Natural killer cell treated with Interleukin-12 subunit alpha and Interleukin-12 subunit beta and Interleukin-15 and Interleukin-18, amount 100 ng/mL, for 72 hours (primary cell): ENCODE results near the gene HDAC9. TPM values are rescaled to one million over a fixed set of nuclear protein-coding genes. Genes with fewer than 3 reads are reported as not detected.

Source experiments
- ATAC-seq, 2 donors: fragments of 150-1000 bp; cut with Tn5 transposase in 1 of 2; sonication (Bioruptor Pico), chemical (Tn5 transposase) in 1 of 2; 2 replicates each; pipeline ENCODE4 v1.10.0; 2021
- DNase-seq: peaks from one replicate; pipeline ENCODE4 v3.0.0; 2022; ENCODE audit warnings: low spot score
- H3K27ac Mint-ChIP-seq, 2 donors: 1 replicate in 1 of 2; 2 replicates in 1 of 2; pipeline ENCODE4 v1.8.0; 2022; ENCODE audit warnings: mixed read lengths in 2 of 2, mild to moderate bottlenecking in 1 of 2, moderate library complexity in 1 of 2
- H3K27me3 Mint-ChIP-seq, 2 donors: 1 replicate in 1 of 2; 2 replicates in 1 of 2; pipeline ENCODE4 v1.8.0; 2022; ENCODE audit warnings: mixed read lengths in 2 of 2
- H3K36me3 Mint-ChIP-seq: one replicate; pipeline ENCODE4 v1.8.0; 2022; ENCODE audit warnings: mixed read lengths
- H3K4me1 Mint-ChIP-seq, 2 donors: 1 replicate in 1 of 2; 2 replicates in 1 of 2; pipeline ENCODE4 v1.8.0; 2022; ENCODE audit warnings: low read depth in 2 of 2, mixed read lengths in 2 of 2, mild to moderate bottlenecking in 1 of 2
- H3K4me3 Mint-ChIP-seq: one replicate; pipeline ENCODE4 v1.8.0; 2022; ENCODE audit warnings: mixed read lengths
- H3K9me3 Mint-ChIP-seq: 2 replicates; pipeline ENCODE4 v1.8.0; 2022; ENCODE audit warnings: mixed read lengths
- total RNA-seq, 2 donors: library from RNA; stranded (reverse); gene quantifications; one replicate each; pipeline ENCODE4 v1.2.3, GENCODE V29; 2022

Gene HDAC9
- total RNA-seq, 2 donors from 2014 or later, result 9.9 to 15.0 TPM

- DNase-seq, result no peak
- Mint-ChIP-seq H3K4me3 (peak overlapping the region; percentile 68), H3K27me3 (peaks cover 5 to 7% of the 10 kb centered on the region in 2 donors), H3K4me1 (peaks cover 22 to 33% of the 10 kb centered on the region in 2 donors), H3K27ac (peak overlapping the region in 1 of 2 donors; percentile 77), H3K36me3 (peaks cover 6% of the 10 kb centered on the region), H3K9me3 (peaks cover 2% of the 10 kb centered on the region)
- ATAC-seq, result no peak
Observed at GRCh38 chr7:18521236-18521589, 25.7 kb downstream of the HDAC9 start.

GRCh38 chr7:18521945-18522566 is 26.5 kb downstream of the HDAC9 start:
- H3K27ac Mint-ChIP-seq, result peak overlapping the region; percentile 67 to 77

DNA sequence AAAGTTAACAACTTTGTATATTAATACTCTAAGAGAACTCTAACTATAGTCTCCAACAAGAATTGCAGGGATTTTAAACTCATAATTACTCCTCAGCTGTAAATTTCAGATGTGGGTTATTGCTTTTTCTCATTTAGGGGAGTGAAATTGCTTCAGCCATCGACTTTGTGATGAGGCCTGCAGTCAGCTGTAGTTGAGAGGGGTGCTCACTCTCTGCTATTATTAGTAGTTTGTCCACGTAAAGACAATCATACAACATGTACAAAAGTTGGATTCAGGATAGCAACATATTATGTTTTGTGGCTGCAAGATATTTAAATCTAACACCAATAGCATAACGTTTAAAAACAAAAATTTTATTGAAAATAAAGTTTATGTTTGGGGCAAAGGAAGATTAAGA is 28.7 kb downstream of the HDAC9 start:
- Mint-ChIP-seq H3K4me3 (no peak overlapping the region), H3K27me3 (peaks cover 5 to 7% of the 10 kb centered on the region in 2 donors), H3K36me3 (peaks cover 6% of the 10 kb centered on the region), H3K27ac (no peak overlapping the region), H3K9me3 (peaks cover 2% of the 10 kb centered on the region), H3K4me1 (peaks cover 22 to 33% of the 10 kb centered on the region in 2 donors)
- DNase-seq (no peak), ATAC-seq (no peak)

More at GRCh38 chr7:18521945-18522566, 26.5 kb downstream of the HDAC9 start:
- ATAC-seq (peak; percentile 96 to 97), DNase-seq (no peak)
- H3K27me3 Mint-ChIP-seq, result peaks cover 5 to 7% of the 10 kb centered on the region in 2 donors
- peak overlapping the region; percentile 68 for H3K4me3 Mint-ChIP-seq
- H3K9me3 Mint-ChIP-seq, result peaks cover 2% of the 10 kb centered on the region
- H3K36me3 Mint-ChIP-seq, result peaks cover 6% of the 10 kb centered on the region
- peaks cover 25 to 33% of the 10 kb centered on the region in 2 donors for H3K4me1 Mint-ChIP-seq

DNA sequence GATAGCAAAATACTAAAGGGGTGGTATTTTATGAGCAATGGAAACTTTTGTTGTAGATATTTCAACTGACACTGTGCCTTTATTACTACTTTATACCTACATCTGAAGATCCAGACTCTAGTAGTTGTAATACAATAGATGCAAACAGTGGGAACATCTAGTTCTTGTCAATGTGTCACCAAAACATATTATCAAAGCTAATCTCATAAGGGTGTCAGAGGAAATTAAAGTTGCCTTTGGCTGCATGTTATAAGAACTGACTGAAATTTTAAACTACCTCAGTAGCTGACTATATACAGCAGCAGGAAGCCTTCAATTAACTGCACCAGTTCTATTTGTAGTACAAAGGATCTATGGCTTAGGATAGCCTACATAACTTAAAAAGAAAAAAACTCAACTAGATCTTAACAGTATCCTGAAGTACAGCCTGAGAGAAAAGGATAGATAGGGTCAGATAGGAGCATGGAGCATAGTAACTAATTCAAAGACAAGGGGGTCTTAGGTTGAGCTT is 30.9 kb downstream of the HDAC9 start:
- Mint-ChIP-seq H3K27me3 (peaks cover 3 to 7% of the 10 kb centered on the region in 2 donors), H3K27ac (no peak overlapping the region), H3K4me1 (peaks cover 17 to 23% of the 10 kb centered on the region in 2 donors), H3K36me3 (peaks cover 6% of the 10 kb centered on the region), H3K4me3 (no peak overlapping the region), H3K9me3 (peaks cover 2% of the 10 kb centered on the region)
- DNase-seq (no peak), ATAC-seq (no peak)

GRCh38 chr7:18529239-18529638 is 33.7 kb downstream of the HDAC9 start:
- Mint-ChIP-seq H3K27ac (no peak overlapping the region), H3K4me3 (no peak overlapping the region), H3K27me3 (no peaks in the 10 kb centered on the region), H3K9me3 (no peaks in the 10 kb centered on the region), H3K36me3 (no peaks in the 10 kb centered on the region), H3K4me1 (peaks cover 6 to 10% of the 10 kb centered on the region in 2 donors)
- no peak for ATAC-seq
- DNase-seq, result no peak

DNA sequence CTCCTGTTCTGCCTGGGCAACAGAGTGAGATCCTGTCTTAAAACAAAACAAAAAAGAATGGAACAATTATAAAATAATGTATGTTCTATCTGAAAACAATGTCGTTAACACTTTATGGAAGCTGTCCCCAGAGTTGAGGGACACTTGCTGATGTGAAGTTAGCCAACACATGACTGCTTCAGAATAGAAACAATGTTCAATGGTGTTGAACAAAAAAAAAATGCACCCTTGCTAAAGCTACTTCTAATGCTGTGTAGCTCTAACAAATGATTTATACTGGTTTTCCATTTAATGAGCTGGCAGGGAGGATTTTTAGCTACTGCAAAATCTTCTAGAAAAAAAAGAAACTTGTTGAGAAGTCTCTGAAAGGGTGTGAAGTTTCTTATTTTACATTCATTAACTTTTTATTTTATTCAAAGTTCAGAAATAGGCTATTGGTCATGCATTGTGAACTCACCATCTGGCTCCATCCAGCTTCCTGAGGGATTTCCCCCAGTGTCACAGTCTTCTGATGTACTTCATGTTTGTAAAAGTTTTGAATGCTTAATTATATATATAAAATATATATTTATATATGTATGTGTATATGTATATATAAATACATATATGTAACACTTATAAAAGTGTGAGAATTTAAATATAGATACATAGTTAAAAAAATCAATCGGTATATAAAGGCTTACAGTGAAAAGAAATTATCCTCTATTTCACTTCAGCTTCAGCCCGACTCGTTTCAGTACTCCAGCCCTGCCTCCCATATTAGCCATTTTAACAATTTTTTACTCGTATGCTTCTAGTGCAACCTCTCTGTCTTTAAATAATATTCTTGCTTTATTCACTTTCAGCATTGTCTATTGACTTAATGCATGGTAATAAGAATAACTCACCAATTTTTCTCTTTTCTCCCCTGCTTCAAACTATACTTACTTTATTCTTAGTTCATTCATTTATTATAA is 35.0 kb downstream of the HDAC9 start:
- no peaks in the 10 kb centered on the region for H3K36me3 Mint-ChIP-seq
- H3K27ac Mint-ChIP-seq, result no peak overlapping the region
- peaks cover 6 to 10% of the 10 kb centered on the region in 2 donors for H3K4me1 Mint-ChIP-seq
- ATAC-seq, result no peak
- no peak overlapping the region for H3K4me3 Mint-ChIP-seq
- no peaks in the 10 kb centered on the region for H3K9me3 Mint-ChIP-seq
- no peak for DNase-seq
- H3K27me3 Mint-ChIP-seq, result no peaks in the 10 kb centered on the region

GRCh38 chr7:18531539-18531938 is 36.0 kb downstream of the HDAC9 start:
- DNase-seq (no peak), ATAC-seq (no peak)
- Mint-ChIP-seq H3K9me3 (no peaks in the 10 kb centered on the region), H3K27me3 (no peaks in the 10 kb centered on the region), H3K27ac (no peak overlapping the region), H3K4me1 (peaks cover 5 to 10% of the 10 kb centered on the region in 2 donors), H3K36me3 (no peaks in the 10 kb centered on the region), H3K4me3 (no peak overlapping the region)

GRCh38 chr7:18532813-18533212 is 37.3 kb downstream of the HDAC9 start:
- H3K9me3 Mint-ChIP-seq, result no peaks in the 10 kb centered on the region
- DNase-seq, result no peak
- H3K27ac Mint-ChIP-seq, result no peak overlapping the region
- H3K27me3 Mint-ChIP-seq, result no peaks in the 10 kb centered on the region
- no peaks in the 10 kb centered on the region for H3K36me3 Mint-ChIP-seq
- ATAC-seq, result peak in 1 of 2 donors; percentile 48
- H3K4me3 Mint-ChIP-seq, result no peak overlapping the region
- peaks cover 4 to 10% of the 10 kb centered on the region in 2 donors for H3K4me1 Mint-ChIP-seq

GRCh38 chr7:18534481-18534880 is 38.9 kb downstream of the HDAC9 start:
- Mint-ChIP-seq H3K4me3 (no peak overlapping the region), H3K9me3 (no peaks in the 10 kb centered on the region), H3K27me3 (no peaks in the 10 kb centered on the region), H3K4me1 (peaks cover 12 to 16% of the 10 kb centered on the region in 2 donors), H3K27ac (no peak overlapping the region), H3K36me3 (no peaks in the 10 kb centered on the region)
- DNase-seq (no peak), ATAC-seq (no peak)

DNA sequence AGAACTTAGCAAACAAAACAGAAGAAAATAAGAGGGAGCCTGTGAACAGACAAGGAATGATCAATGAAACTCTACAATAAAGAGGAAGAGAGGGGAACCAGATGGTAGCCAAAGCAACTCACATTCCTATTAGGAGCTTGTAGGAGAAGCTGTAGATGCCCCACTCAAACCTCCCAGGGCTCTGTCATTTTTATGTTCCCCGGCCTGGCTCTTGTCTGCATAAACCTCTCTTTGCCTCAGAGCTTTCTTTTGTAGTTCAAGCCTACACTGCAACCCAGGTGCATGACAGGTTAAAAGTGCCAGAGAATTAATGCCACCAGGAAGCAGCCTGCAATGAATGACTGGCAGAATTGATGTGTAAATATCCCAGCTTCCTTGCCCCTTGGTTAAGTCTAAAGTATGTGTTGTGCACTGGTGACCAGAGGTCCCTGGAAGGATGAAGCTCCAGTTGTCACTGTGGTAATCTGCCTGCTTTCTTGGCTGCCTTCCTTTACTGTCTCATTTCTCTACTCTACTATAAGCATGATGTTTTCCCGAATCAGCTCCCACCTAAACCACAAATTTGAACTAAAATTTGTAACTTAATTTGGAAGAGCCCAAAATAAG is 40.4 kb downstream of the HDAC9 start:
- Mint-ChIP-seq H3K36me3 (no peaks in the 10 kb centered on the region), H3K4me3 (no peak overlapping the region), H3K4me1 (peaks cover 12 to 19% of the 10 kb centered on the region in 2 donors), H3K27ac (no peak overlapping the region), H3K27me3 (no peaks in the 10 kb centered on the region), H3K9me3 (no peaks in the 10 kb centered on the region)
- DNase-seq (no peak), ATAC-seq (no peak)

GRCh38 chr7:18536486-18536885 is 40.9 kb downstream of the HDAC9 start:
- DNase-seq (no peak), ATAC-seq (no peak)
- Mint-ChIP-seq H3K27ac (no peak overlapping the region), H3K36me3 (no peaks in the 10 kb centered on the region), H3K4me1 (peaks cover 12 to 19% of the 10 kb centered on the region in 2 donors), H3K4me3 (no peak overlapping the region), H3K27me3 (no peaks in the 10 kb centered on the region), H3K9me3 (no peaks in the 10 kb centered on the region)

- Mint-ChIP-seq H3K36me3 (no peaks in the 10 kb centered on the region), H3K4me1 (peaks cover 9 to 12% of the 10 kb centered on the region in 2 donors), H3K27ac (peak overlapping the region; percentile 15 to 68), H3K27me3 (no peaks in the 10 kb centered on the region), H3K4me3 (peak overlapping the region; percentile 26), H3K9me3 (no peaks in the 10 kb centered on the region)
- ATAC-seq (peak; percentile 76 to 87), DNase-seq (no peak)
Observed at GRCh38 chr7:18538554-18539250, 43.2 kb downstream of the HDAC9 start.

DNA sequence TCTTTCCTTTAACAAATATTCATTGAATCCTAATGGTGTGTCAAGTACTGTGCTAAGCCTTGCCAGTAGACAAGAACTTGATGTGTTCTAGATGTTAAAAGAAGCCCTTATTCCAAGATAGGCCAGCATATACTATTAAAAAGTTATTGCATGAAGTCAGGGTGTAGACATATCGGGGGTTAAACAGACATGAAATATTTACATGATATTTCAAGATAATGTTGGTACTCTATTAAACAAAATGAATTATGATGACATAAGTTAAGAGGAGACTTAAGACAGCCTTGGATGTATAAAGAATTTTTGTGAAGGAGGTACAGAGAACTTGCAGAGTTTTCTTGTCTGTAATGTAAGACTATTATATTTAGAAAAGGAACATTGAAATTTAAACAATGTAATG is 44.8 kb downstream of the HDAC9 start:
- H3K27ac Mint-ChIP-seq, result no peak overlapping the region
- DNase-seq, result no peak
- H3K27me3 Mint-ChIP-seq, result no peaks in the 10 kb centered on the region
- ATAC-seq, result no peak
- no peaks in the 10 kb centered on the region for H3K9me3 Mint-ChIP-seq
- H3K4me1 Mint-ChIP-seq, result peaks cover 9 to 11% of the 10 kb centered on the region in 2 donors
- H3K4me3 Mint-ChIP-seq, result no peak overlapping the region
- H3K36me3 Mint-ChIP-seq, result no peaks in the 10 kb centered on the region
